HG03060 (cell line): ENCODE data around the gene SAMD4A.
"Not testable (repeated sequence)": the region's sequence is repeated elsewhere in the genome, so short reads cannot be mapped to it uniquely, and the experiment has no call there.

ENCODE experiments used
- ATAC-seq: cut with Tn5 transposase; IDR thresholded peaks from one replicate; pipeline ENCODE4 v1.9.1; 2021; ENCODE audit warnings: low read depth, moderate number of reproducible peaks; ENCODE audit not compliant: unreplicated experiment

The SAMD4A gene

DNA sequence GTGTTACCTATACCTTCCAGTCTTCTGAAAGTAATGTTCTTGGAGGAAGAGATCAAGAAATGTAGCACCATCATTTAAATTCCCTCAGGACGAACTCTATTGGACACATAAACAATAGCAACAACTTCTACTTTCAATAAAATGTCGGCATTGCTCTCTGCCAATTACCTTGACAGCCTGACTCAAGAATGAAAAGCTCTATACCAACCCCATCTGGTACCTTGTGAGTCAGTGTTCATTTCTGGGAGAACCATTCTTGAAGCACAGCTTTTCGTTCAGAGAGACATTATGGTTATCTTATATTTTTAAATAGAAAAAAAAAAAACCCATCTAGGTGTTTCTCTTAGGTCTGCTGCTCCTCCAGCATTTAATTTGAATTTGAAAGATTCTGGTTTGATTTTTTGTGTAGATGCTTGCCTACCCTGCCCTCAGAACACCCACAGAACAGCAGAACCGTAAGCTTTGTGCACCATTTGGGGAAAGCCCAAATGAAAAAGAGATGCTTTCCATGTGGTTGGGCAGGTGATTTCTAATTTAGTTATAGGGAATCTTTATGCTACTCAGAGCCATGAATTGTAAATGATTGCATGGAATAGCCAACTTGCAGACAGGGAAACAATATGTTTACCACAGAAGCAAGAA is 156.0 kb downstream of the SAMD4A start:
- ATAC-seq = no peak

DNA sequence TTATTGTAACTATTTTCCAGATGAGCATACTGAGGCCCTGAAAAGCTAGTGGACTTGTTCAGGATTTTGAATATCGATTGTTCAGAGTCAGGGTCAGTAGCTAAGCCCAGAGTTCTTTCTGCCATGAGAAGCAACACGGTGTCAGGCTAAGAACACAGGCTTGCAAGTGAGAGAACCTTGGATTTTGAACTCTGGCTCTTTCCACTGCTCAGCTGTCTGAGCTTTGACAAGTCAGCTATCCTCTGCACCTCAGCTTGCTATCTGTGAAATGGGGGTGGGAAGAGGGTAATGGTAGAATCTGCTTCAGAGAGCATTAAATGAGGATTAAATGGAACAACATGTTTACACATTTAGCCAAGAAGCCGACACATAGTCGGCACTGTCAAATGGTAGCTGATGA is 157.2 kb downstream of the SAMD4A start:
- ATAC-seq = no peak

DNA sequence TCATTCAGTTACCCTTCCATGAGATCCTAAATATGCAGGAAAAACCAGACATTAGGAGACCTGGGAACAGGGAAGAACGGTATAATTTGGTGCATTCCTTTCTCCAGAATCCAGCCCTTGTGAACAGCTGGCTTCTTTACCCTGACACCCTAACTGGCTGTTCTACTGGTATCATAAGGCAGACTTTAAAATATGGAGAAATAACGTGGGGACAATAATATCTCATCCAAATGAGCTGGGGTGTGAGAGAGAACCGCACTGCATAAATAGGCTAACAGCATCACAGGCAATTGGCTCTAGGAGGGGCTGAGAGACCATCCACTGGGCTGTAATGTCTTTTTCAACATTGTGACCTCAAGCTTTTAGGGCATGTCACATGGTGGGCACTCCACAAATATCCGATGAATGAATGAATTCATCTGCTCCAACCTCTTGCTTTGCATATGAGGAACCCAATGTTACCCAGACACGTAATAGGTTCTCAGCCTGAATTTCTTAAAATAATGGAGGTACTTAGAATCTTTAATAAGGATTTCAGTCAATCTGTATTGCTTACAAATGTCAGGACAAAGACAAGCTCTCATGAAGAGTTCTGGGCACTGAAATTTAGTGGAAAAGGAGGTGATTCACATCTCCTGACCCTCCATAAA is 157.9 kb downstream of the SAMD4A start:
- no peak for ATAC-seq

DNA sequence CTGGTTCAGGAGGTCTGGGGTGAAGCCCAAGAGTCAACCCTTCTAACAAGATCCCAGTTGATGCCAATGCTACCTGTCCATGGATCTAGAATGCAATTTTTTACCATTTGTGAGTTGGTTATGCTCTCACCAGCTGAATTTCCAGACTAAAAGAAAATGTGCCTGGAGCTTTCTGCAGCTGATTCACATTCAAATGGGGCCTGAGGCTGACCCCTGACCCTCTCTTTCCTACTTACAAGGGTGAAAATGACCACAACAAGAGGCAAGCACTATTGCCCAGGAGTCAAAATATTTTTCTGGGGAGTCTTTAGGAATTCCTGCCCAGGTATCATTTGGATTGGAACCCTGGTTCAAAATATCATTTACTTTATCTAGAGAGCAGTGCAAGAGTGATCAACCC is 159.1 kb downstream of the SAMD4A start:
- no peak for ATAC-seq

DNA sequence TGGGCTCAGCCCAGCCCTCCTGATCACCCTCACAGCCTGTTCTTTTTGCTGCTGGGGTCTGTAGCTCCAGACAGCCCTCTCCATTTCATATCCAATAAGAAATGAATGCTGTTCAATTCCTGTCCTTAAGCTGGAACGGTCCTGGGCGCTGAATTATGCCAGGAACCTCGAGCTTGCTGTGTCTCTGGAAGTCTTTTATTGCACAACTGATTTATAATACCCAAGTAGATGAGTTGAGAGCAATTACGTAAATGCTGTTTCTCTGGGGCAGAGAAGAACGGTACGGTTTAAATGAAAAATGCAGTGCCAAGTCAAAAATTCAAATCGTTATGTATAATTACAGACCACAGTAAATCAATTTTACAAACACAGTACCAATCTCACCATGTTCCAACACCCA is 161.0 kb downstream of the SAMD4A start:
- ATAC-seq = no peak

DNA sequence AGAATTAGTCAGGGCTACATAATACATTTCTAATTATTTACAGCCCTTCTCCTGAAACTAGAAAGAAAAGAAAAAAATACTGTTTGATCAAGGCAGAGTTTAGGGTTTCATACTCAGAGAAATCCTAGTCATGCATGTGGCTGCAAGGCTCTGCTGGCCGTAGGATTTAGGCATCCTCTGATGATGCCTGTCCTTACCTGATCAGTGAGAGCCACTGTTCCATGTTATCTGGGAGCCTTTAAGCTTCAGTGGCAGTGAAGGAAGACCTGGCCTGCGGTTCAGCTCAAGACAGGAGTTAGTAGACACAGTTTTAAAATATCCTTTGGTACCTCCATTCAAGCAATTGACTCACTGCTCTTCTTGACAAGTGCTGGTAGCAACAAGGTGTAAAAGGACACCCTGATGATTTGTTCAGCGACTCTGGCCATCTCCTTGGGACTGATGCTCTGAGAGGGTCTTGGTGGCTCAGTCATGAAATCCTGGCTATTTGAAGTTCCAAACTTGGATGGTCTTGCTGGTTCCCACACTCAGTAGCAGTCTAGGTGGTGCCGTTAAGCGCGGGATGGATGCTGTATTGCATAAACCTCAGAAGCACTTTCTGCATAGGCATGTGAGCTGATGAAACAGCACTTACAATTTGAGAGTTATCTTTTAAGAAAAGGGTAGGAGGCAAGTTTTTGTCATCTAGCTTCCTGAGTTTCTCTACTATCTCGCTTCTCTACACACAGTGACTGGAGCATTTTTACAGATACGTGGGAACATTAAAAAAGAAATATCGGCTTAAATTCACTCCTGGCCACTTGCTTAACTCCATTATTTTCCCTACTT is 162.0 kb downstream of the SAMD4A start:
- no peak for ATAC-seq

DNA sequence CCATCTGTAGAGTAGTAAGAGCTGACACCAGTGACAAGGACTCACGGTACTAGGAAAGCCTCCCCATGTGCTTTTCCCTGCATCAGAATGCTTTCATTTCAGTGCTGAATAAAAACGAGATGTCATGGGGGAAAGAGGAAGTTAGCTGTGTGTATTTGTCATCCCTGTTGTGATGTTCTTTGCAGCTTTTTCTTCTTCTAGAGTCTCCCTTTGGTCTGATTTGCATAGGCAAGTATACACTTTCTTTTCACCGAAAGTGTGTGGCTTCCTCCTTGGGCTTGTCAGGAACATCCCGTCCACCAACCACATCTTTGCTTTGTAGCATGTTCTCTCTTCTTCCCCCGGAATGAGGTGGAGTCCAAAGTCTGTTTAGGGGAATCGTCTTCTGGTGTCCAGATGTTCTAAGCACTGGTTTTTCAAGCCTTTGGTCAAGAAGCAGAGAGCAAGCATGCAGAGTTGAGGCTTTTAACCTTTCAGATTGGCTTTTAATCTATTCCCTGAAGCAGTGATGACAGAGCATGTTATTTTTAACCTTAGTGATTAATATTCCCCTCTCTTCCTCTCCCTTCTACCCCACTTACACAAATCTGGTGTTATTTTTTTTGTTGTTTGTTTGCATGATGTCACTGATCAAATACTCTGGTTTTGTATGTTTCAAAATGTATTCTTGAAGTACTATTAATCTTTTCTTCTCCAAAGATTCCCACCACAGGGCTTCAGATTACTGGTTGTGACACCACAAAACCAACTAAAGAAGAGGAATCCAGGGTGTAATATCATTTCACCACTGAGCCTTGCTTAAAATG is 163.4 kb downstream of the SAMD4A start:
- peak; percentile 95 for ATAC-seq

DNA sequence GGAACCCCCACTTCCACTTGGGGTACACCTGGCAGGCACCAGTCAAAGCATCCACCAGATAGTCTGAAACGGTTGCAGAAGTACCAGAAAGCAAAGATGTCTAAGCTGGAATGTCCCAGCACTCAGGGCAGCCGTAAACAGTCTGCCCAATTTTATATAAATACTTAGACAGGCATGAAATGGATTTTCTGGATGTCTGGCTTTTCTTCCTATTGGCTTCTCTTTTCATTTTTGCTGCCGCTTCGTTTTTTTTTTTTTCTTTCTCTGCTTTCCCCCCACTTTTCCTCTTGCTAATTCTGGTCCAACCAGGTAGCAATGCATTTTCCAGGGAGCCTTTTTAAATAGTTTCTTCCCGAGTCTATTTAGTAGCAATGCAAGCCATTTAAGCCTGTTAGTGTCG is 168.0 kb downstream of the SAMD4A start:
- no peak for ATAC-seq

DNA sequence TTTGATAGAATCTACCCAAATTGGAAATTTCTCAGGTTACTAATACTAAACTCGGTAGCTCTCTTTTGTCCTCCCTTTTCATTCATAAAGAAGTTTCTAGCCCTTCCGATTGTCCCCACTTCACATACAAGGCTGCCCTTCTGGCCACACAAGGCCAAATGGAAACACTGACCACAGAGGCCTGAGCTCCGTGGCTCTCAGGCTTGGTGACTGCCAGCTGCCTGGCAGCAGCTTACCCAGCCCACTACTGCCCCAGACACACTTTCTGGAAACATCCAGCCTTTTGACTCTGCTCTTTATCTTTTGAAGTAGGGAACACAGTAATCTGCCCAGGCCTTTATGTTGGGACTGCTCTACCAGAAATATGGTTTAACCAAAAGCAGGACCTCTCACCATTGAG is 168.5 kb downstream of the SAMD4A start:
- ATAC-seq = no peak

DNA sequence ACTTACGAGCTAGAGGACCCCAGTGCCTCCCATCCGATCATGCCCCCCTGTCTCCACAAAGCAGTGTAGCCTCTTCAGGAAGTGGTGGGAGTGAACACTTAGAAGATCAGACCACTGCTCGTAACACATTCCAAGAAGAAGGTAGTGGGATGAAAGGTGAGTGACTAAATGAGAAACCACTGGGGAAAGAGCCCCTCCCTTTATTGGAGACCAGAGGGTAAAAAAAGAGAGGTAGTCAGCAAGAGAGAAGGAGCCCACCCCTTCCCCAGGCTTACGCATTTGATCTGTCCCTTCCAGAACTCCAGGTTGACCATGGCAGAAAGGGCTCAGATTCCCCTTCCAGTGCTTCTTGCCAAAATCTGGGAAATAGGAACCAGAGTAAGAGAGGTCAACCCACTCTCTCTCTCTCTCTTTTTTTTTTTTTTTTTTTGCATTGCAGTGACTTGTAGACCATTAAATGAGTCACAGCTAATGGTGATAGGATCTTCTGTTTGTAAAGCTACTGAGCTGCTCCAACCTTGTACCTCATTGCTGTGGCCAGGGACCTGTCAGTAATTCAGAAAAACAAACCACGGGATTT is 170.3 kb downstream of the SAMD4A start:
- ATAC-seq = no peak

DNA sequence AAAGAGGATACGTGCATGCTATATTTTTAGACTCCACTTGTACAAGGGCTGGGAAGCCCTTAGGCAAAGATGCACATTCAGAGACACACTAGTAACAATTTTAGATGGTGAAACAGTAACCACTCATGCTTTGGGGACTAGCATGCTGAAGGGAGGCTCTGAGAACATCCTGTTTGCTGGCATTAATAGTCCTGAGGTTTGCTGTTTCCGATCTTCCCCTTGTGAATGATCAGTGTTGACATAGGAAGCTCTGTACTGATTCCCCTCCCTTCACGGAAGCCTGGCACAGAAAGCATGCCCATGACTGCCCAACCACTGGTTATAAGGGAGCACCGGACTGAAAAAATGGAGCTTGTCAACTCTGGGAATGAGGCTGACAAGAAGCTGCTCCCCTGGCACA is 171.1 kb downstream of the SAMD4A start:
- no peak for ATAC-seq

DNA sequence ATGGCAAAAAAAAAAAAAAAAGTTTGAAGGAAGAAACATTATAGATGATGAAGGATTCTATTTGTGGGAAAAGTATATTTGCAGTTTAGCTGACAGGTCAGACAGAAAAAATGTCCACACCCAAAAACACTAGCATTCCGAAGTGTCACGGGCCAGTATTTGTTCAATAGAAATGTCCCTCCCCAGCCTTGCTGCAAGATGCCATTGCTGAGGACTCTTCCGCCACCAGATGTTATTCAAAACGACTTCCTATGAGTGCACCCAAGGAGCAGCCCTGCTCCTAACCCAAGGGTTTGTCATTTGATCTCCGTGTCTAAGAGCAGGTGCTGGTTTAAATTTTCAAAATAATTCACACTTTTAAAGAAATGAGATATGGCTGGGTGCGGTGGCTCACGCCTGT is 172.6 kb downstream of the SAMD4A start:
- no peak for ATAC-seq

DNA sequence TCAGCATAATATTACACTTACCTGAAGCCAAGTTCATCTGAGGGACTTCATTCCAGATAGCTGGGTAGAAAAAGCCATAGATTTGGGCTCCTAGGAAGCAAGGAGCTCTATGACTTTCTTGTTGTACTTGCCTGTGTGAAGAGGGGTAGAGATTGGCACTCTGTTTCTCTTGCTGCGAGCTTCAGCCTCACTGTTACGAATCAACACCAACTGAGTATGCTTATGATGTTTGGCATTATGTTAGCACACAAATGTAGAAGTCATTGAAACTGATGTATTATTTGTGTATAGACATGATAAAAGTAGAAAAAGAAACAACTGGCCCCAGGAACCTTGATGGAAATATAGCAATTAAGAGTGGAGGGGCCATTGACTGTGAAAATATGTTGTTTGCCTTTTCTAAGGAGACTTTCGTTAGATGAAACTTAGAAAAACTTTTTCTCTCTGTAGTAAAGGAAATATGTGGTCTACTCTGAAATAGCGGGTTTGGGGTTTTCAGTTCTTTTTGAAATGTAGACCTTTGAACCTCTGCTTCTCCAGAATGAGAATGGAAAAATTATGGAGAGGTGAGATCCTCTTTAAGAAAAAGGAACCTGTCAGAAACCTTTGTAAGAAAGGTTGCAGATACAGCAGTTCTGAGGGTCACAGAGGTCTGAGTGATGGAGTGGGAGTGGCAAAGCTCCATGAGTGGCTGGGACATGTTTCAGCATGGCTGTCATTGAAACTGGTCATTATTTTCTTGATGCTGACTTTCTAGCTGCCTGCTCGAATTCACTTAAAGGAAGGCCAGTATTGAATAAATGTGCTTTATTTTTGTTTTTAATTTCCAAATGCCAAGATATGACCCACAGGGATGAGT is 175.8 kb downstream of the SAMD4A start:
- no peak for ATAC-seq

DNA sequence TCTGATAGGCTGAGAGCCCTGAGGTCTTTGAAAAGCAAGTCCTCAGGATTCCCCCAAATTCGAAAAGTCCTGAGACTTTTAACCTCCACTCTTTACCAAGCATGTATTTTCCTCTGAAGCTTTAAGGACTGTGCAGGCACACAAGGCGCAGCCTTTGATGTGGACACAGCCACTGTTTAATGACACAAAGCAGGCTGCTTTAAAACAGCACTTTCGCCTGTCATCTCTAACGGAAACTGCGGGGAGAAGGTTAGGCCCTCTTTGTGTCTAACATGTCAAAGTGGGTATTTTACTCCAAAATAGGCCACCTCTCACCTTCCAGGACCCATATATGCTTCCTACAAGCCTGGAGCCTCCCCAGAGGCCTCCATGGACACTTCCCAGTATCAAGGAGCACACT is 176.5 kb downstream of the SAMD4A start:
- no peak for ATAC-seq

DNA sequence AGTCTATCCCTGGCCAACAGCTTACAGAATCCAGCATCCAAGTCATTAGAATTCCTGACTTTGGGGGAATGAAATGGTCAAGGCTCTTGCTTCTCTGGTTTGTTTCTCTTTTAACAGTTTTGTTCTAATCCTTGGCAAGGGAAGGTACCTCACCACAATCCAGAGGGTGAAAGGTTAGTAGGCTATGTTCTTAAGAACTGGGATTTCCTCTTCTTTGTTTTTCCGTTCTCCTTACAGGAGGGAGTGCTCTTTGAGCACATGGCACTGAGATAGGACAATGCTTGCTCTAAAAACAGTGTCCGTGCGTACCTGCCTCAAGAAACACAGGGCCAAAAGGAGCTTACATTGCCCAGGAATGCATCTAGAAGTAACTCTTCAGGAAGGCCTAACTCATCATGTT is 179.1 kb downstream of the SAMD4A start:
- no peak for ATAC-seq

DNA sequence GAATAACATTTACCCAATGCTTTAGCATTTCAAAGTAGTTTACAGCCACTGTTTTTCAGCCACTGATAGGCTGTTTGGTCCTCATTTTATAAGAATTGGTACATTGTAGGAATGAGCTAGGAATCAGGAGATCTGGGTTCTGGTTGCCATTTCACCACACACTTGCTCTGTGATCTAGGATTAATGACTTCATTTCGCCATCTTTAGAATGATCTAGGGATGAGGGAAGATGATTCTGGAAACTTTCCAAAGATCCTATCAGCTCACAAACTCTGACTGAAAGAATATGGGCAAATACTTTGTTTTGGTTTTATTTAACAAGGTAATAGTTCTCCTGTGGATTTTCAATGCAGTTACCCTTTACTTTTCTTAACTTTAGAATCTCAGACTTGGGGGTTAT is 180.7 kb downstream of the SAMD4A start:
- no peak for ATAC-seq

DNA sequence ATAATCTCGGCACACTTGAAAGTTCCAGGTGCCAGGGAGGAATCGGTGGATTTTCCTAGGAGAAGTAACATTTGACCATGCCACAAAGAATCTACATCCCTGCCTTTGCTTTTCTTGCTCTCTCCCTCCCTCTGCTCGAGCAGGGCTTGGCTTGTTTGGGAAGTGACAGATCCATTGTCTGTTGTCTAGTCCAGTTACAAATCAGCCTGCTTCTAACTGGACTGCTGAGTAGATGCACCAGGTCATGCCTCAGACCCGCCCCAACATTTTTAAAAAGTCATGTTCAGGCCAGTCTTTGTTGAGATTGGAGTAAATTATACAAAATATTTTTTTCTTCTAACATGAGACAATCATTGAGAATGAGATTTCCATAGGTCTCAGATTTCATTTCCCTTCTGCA is 182.3 kb downstream of the SAMD4A start:
- ATAC-seq = no peak

DNA sequence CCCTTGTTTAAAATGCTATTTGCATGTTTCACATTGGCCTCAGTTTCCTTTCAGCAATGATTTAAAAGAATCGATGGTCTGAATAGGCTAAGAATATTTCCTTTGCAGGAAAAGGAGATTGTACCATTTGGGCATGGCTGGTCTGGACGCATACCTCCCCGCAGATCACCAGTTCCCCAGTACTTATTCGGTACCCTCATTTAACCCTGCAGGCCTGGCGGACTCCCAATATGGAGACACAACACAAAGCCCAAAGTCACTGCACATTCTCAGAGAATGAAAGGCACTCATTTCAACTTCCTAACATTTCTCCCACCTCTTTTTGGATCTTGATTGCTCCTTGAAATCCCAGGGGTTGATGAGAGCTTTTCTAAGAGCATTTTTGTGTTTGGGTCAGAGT is 182.8 kb downstream of the SAMD4A start:
- no peak for ATAC-seq

DNA sequence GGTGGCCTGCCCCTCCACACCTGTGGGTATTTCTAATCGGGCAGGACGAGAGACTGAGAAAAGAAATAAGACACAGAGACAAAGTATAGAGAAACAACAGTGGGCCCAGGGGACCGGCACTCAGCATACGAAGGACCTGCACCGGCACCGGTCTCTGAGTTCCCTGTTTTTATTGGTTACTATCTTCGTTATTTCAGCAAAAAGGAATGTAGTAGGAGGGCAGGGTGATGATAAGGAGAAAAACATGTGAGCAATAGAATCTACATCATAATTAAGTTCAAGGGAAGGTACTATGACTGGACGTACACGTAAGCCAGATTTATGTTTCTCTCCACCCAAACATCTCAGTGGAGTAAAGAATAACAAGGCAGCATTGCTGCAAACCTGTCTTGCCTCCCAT is 185.7 kb downstream of the SAMD4A start:
- ATAC-seq = not testable (repeated sequence)

DNA sequence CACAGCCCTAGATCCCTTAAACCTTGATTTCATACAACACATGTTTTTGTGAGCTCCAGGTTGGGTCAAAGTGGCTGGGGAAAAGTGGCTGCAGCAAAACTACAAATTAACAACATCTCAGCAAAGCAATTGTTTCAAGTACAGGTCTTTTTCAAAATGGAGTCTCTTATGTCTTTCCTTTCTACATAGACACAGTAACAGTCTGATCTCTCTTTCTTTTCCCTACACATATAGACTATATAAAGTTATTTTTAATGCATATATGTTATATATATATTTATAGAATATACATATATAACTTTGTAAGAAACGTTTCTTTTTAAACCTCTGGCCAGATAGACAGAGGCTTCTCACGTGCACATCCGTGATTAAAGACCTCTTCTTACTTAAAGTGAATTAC is 186.5 kb downstream of the SAMD4A start:
- ATAC-seq = not testable (repeated sequence)
